IPS-20b (cell line): ENCODE data around the gene RXRG.

Experiments used
- H3K27ac ChIP-seq: one replicate; pipeline ENCODE4 v1.5.1; 2013; ENCODE audit warnings: low read length
- H3K27me3 ChIP-seq: 2 replicates; pipeline ENCODE4 v1.6.1; 2013; ENCODE audit warnings: mild to moderate bottlenecking, low read length, inconsistent platforms; ENCODE audit not compliant: insufficient read depth
- H3K36me3 ChIP-seq: 2 replicates; pipeline ENCODE4 v1.6.1; 2013; ENCODE audit warnings: low read depth, mild to moderate bottlenecking, inconsistent platforms, low read length, moderate library complexity; ENCODE audit not compliant: insufficient read depth
- H3K4me1 ChIP-seq: 2 replicates; pipeline ENCODE4 v1.6.1; 2013; ENCODE audit warnings: mild to moderate bottlenecking, control low read depth, inconsistent platforms, low read length, moderate library complexity; ENCODE audit not compliant: insufficient read depth
- H3K4me3 ChIP-seq: 2 replicates; pipeline ENCODE4 v1.5.1; 2013; ENCODE audit warnings: mild to moderate bottlenecking, low read length, inconsistent platforms
- H3K9ac ChIP-seq: 2 replicates; pipeline ENCODE4 v1.6.1; 2013; ENCODE audit warnings: low read depth, mild to moderate bottlenecking, inconsistent platforms, low read length, moderate library complexity
- H3K9me3 ChIP-seq: 2 replicates; pipeline ENCODE4 v1.6.1; 2013; ENCODE audit warnings: mild to moderate bottlenecking, low read depth, low read length, inconsistent platforms; ENCODE audit not compliant: insufficient read depth

Gene RXRG

DNA sequence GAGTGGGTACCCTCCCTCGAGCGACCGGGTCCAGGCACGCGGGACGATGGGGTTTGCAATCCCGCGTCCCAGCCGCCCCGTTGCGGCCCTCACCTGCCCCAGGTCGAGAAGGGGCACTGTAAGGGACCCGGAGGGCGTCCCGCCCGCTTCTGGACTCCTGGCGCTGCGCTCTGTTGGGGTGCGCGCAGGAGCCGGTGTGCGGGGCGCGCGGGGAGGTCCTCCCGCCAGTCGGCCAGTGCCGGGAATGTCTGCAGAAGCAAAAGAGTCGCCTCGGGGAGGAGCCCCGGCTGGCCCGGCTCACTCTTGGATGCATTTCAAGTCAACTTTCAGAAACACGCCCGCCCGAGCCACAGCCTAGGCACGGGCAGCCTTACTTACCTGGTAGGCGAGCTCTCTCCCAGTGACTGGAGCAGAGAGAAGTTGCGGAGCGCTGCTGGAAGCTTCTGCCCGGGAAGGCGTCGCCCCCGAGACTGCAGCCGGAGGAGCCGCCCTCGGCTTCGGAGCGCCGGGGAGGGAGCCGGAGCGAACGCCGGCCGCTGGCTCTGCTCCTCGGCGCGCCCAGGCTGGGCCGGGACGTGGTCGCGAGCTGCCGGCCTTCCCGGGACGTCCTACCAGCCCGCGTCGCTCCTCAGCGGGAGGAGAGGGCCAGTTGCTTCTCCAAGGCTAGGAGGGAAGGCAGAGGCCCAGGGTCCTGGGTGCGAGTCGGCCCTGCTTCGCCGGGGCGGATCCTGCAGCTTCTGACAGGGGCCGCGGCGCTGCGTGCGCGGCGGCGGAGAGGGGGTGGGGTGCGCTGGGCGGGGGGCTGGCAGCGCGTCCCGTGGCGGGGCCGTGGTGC, 88.7 kb downstream of the RXRG start, which contains the start of gene LMX1A:
LMX1A (minus strand) TSS at position 739 of the 835 bp plus-strand sequence. CDS start 1,156 bp downstream, outside the sequence.
- Histone ChIP-seq H3K27me3 (peaks cover 100% of the 10 kb centered on the region), H3K27ac (no peak within 1 kb of the TSS), H3K4me1 (peaks cover 9% of the 10 kb centered on the region; the same call in 1 of the 2 replicates), H3K36me3 (no peaks in the 10 kb centered on the region), H3K9ac (no peak within 1 kb of the TSS), H3K4me3 (peak within 1 kb of the TSS; percentile 65), H3K9me3 (no peaks in the 10 kb centered on the region)

DNA sequence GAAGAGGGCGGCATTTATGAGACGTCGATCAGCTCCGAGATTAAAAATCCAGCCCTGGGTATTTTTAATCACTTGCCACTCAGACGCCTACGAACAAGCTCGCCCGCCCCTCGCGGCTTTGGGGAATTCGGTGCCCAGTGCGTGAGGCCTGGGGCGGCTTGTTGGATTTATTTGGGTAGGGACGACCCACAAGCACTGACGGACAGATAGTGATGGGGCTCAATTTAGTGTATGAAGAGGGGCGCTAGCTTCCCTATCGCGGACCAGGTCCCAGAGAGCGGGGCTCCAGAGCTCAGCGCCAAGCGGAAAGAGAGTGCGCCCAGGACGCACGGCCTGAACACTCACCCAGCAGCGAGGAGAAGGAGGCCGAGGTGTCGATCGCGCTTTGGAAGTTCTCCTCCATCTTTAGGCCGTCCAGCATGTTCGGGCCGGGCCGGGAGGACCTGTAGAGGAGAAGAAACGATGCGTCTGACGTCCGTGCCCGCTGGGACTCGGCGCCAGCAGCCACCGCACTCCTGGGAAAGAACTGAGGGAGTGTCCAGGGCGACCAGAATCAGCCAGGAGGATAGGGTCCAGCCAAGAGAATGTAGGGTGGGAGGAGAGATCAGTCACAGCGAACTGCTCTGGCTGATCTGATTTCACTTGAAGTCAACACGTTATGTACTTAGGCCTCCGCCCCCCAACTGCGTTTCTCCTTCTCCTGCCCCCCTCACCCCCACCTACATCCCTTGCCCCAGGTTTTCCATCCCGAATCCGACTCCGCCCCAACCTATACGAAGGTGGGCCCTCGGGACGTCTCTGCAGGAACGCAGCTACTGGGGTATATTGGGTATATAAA, 89.6 kb downstream of the RXRG start:
- peaks cover 12% of the 10 kb centered on the region; the same call in 1 of the 2 replicates for H3K4me1 ChIP-seq
- H3K4me3 ChIP-seq = peak overlapping the region; percentile 65
- no peaks in the 10 kb centered on the region for H3K9me3 ChIP-seq
- H3K36me3 ChIP-seq = no peaks in the 10 kb centered on the region
- peaks cover 100% of the 10 kb centered on the region for H3K27me3 ChIP-seq
- no peak overlapping the region for H3K9ac ChIP-seq
- no peak overlapping the region for H3K27ac ChIP-seq

DNA sequence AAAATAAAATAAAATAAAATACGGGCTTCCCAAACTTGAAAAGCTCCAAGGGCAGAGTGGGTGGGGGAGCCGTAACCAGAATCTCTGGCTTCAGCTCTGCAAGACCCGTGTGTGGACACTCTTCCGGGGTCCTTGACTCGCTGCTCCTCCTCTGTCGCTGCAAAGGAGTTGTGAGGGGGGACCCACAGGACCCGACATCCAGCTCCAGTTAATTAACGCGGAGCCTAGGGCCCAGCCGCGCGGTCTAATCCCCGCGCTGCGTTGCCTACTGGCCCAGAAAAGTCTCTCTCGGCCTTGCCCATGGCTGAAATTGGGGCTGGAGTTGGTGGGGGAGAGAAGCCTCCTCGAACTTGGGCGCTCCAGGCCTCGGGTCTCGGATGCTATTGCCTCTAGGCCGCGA, 90.2 kb downstream of the RXRG start:
- Histone ChIP-seq H3K4me3 (peak overlapping the region; percentile 65; the same call in 1 of the 2 replicates), H3K36me3 (no peaks in the 10 kb centered on the region)

DNA sequence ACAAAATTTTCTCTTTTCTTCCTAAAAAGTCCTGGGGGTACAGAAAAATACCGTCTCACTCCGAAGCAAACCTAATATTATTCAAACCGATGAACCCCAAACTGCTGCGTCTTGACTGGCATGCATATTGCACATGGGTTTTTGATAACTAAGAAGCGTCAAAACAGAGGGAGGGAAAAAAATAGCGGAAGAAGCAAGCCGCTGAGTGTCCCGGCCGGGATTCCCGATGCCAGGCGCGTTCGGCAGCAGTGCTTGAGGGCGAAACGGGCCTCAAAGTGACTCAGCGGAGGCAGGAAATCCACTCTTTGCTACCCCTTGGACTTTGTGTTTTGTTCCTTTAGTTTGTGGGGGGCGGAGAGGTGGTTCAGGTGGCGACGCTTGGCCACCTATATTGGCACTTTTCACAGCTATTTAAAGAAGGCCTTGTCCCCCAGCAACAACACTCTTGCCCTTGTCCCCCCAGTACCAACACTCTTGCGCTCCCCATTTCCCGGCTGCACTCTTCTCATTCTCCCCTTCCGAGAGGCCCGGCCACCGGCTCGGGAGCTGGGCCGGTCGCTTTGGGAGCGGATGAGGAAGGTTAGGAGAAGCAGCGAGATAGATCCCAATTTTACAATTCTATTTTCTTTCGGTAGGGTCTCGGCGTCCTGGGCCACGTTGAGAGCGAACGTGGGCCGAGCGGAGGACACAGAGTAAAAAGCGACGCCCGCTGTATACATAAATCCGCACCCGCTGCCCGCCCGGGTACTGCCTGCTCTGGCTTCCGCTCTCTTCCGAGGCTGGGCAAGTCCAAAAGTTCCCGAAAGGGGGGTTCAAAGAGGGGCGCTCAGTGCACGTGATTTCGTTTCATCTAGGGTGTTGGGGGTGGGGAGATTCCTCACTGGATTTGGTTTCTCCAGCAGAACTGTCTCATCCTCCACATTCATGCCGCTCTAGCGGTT, 90.9 kb downstream of the RXRG start:
- Histone ChIP-seq H3K4me1 (peaks cover 12% of the 10 kb centered on the region; the same call in 1 of the 2 replicates), H3K4me3 (peak overlapping the region; percentile 65), H3K27ac (no peak overlapping the region), H3K9ac (no peak overlapping the region), H3K36me3 (no peaks in the 10 kb centered on the region), H3K27me3 (peaks cover 100% of the 10 kb centered on the region), H3K9me3 (no peaks in the 10 kb centered on the region)

More for the DNA sequence above, 90.2 kb downstream of the RXRG start:
- no peaks in the 10 kb centered on the region for H3K9me3 ChIP-seq
- peaks cover 12% of the 10 kb centered on the region; the same call in 1 of the 2 replicates for H3K4me1 ChIP-seq
- H3K27ac ChIP-seq = no peak overlapping the region
- H3K27me3 ChIP-seq = peaks cover 100% of the 10 kb centered on the region
- H3K9ac ChIP-seq = no peak overlapping the region

GRCh38 chr1:165352442-165353293, 92.3 kb downstream of the RXRG start:
- peaks cover 12% of the 10 kb centered on the region; the same call in 1 of the 2 replicates for H3K4me1 ChIP-seq
- peak overlapping the region; percentile 54; the same call in 1 of the 2 replicates for H3K9ac ChIP-seq
- H3K9me3 ChIP-seq = no peaks in the 10 kb centered on the region
- peaks cover 100% of the 10 kb centered on the region for H3K27me3 ChIP-seq
- no peaks in the 10 kb centered on the region for H3K36me3 ChIP-seq
- H3K27ac ChIP-seq = no peak overlapping the region
- H3K4me3 ChIP-seq = peak overlapping the region; percentile 62

DNA sequence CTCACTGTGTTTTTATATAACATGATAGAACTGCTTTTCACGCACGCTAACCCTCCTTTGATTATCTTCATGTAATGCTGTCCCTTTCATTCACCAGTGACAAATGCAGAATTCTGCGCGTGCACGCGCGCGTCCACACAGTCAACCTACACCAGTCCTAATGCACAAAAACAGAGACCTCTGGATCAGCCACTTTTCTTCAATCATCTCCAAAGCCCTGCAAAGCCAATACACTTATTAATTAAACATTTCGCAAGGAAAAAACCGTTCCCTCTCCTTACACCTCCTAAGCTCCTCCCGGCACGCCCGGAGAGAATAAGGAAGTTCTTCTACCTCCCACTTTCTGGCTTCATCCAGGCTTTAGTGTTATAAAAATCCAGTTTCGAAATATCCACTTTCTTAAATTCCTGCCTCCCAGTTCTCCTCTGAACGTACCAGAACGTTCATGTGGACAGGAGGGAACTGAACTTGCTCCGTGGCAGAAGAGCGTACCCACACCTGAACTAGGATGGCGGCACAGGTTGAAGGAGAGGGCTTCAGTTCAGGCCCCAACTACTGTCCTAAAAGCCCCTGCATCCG, 93.0 kb downstream of the RXRG start:
- Histone ChIP-seq H3K9me3 (no peaks in the 10 kb centered on the region), H3K27ac (no peak overlapping the region), H3K36me3 (no peaks in the 10 kb centered on the region), H3K27me3 (peaks cover 100% of the 10 kb centered on the region), H3K4me3 (peak overlapping the region; percentile 62), H3K9ac (peak overlapping the region; percentile 54; the same call in 1 of the 2 replicates), H3K4me1 (peaks cover 12% of the 10 kb centered on the region; the same call in 1 of the 2 replicates)
